Ishikawa (cell line): ENCODE results near the gene ZNF444.
A peak's percentile ranks its signal among the peaks of the same experiment; 100 is the strongest.

Experiments
- CEBPB ChIP-seq: IDR thresholded peaks from 2 replicates; pipeline ENCODE4 v1.6.1; 2012
- CREB1 ChIP-seq: IDR thresholded peaks from 2 replicates; pipeline ENCODE4 v1.6.1; 2012; ENCODE audit warnings: low read depth
- EGR1 ChIP-seq: IDR thresholded peaks from 2 replicates; pipeline ENCODE4 v1.6.1; 2012
- EP300 ChIP-seq: IDR thresholded peaks from 2 replicates; pipeline ENCODE4 v1.6.1; 2012; ENCODE audit warnings: borderline replicate concordance
- FOXM1 ChIP-seq: IDR thresholded peaks from 2 replicates; pipeline ENCODE4 v1.6.1; 2012; ENCODE audit warnings: low read depth, borderline replicate concordance
- NFIC ChIP-seq: IDR thresholded peaks from 2 replicates; pipeline ENCODE4 v1.6.1; 2012
- RAD21 ChIP-seq: IDR thresholded peaks from 2 replicates; pipeline ENCODE4 v1.6.1; 2012; ENCODE audit warnings: low read depth
- TAF1 ChIP-seq: IDR thresholded peaks from 2 replicates; pipeline ENCODE4 v1.6.1; 2012; ENCODE audit warnings: low read depth, mild to moderate bottlenecking
- TCF12 ChIP-seq: IDR thresholded peaks from 2 replicates; pipeline ENCODE4 v1.6.1; 2012; ENCODE audit warnings: low read depth
- TEAD4 ChIP-seq: IDR thresholded peaks from 2 replicates; pipeline ENCODE4 v1.6.1; 2012
- USF1 ChIP-seq: IDR thresholded peaks from 2 replicates; pipeline ENCODE4 v1.6.1; 2012
- YY1 ChIP-seq: IDR thresholded peaks from 2 replicates; pipeline ENCODE4 v1.6.1; 2012; ENCODE audit warnings: low read depth
- ZBTB7A ChIP-seq: IDR thresholded peaks from 2 replicates; pipeline ENCODE4 v1.6.1; 2012; ENCODE audit warnings: low read depth
- TF ChIP-seq, protein P1 (sequence below): IDR thresholded peaks from 2 replicates; pipeline ENCODE4 v1.6.1; 2012
- TF ChIP-seq, protein P2 (sequence below): IDR thresholded peaks from 2 replicates; pipeline ENCODE4 v1.6.1; 2012; ENCODE audit warnings: low read depth, mild to moderate bottlenecking

The ZNF444 gene

DNA sequence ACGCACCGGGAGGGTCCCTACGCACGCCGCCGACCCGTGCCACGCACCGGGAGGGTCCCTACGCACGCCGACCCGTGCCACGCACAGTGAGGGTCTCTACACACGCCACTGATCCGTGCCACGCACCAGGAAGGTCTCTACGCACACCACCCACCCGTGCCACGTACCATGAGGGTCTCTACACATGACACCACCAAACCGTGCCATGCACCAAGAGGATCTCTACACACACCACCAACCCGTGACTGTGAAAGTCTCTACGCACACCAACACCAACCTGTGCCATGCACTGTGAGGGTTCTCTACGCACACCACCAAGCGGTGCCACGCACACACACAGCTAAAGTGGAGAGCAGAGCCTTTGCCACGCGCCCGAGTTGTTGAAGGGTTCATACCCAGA lies 36.7 kb upstream of the ZNF444 start:
- no peak for TF ChIP-seq CREB1
- TF ChIP-seq TAF1: no peak
- no peak for TF ChIP-seq EP300

- TF ChIP-seq FOXM1 (no peak), EP300 (peak; percentile 38; the same call in 1 of the 2 replicates), NFIC (peak; percentile 72), USF1 (no peak), RAD21 (peak; percentile 67)
- TF ChIP-seq, protein P1, sequence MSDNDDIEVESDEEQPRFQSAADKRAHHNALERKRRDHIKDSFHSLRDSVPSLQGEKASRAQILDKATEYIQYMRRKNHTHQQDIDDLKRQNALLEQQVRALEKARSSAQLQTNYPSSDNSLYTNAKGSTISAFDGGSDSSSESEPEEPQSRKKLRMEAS: peak; percentile 92
Observed at GRCh38 chr19:56105090-56105701, 35.9 kb upstream of the ZNF444 start.

- TF ChIP-seq NFIC (no peak), ZBTB7A (no peak), FOXM1 (no peak), EP300 (no peak), RAD21 (no peak)
- TF ChIP-seq, protein P1: no peak
Observed at GRCh38 chr19:56106397-56106849, 34.7 kb upstream of the ZNF444 start.

- TF ChIP-seq RAD21: no peak
- TF ChIP-seq, protein P1: no peak
- no peak for TF ChIP-seq CEBPB
- no peak for TF ChIP-seq CREB1
- TF ChIP-seq ZBTB7A: no peak
- no peak for TF ChIP-seq TAF1
- no peak for TF ChIP-seq EP300
- TF ChIP-seq TCF12: no peak
- TF ChIP-seq FOXM1: no peak
- no peak for TF ChIP-seq EGR1
- no peak for TF ChIP-seq TEAD4
- no peak for TF ChIP-seq USF1
- no peak for TF ChIP-seq NFIC
- TF ChIP-seq, protein P2, sequence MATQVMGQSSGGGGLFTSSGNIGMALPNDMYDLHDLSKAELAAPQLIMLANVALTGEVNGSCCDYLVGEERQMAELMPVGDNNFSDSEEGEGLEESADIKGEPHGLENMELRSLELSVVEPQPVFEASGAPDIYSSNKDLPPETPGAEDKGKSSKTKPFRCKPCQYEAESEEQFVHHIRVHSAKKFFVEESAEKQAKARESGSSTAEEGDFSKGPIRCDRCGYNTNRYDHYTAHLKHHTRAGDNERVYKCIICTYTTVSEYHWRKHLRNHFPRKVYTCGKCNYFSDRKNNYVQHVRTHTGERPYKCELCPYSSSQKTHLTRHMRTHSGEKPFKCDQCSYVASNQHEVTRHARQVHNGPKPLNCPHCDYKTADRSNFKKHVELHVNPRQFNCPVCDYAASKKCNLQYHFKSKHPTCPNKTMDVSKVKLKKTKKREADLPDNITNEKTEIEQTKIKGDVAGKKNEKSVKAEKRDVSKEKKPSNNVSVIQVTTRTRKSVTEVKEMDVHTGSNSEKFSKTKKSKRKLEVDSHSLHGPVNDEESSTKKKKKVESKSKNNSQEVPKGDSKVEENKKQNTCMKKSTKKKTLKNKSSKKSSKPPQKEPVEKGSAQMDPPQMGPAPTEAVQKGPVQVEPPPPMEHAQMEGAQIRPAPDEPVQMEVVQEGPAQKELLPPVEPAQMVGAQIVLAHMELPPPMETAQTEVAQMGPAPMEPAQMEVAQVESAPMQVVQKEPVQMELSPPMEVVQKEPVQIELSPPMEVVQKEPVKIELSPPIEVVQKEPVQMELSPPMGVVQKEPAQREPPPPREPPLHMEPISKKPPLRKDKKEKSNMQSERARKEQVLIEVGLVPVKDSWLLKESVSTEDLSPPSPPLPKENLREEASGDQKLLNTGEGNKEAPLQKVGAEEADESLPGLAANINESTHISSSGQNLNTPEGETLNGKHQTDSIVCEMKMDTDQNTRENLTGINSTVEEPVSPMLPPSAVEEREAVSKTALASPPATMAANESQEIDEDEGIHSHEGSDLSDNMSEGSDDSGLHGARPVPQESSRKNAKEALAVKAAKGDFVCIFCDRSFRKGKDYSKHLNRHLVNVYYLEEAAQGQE: no peak
- no peak for TF ChIP-seq YY1
Observed at GRCh38 chr19:56106993-56107392, 34.1 kb upstream of the ZNF444 start.

- TF ChIP-seq USF1: no peak
- TF ChIP-seq CEBPB: no peak
Observed at GRCh38 chr19:56107626-56108351, 33.3 kb upstream of the ZNF444 start.

DNA sequence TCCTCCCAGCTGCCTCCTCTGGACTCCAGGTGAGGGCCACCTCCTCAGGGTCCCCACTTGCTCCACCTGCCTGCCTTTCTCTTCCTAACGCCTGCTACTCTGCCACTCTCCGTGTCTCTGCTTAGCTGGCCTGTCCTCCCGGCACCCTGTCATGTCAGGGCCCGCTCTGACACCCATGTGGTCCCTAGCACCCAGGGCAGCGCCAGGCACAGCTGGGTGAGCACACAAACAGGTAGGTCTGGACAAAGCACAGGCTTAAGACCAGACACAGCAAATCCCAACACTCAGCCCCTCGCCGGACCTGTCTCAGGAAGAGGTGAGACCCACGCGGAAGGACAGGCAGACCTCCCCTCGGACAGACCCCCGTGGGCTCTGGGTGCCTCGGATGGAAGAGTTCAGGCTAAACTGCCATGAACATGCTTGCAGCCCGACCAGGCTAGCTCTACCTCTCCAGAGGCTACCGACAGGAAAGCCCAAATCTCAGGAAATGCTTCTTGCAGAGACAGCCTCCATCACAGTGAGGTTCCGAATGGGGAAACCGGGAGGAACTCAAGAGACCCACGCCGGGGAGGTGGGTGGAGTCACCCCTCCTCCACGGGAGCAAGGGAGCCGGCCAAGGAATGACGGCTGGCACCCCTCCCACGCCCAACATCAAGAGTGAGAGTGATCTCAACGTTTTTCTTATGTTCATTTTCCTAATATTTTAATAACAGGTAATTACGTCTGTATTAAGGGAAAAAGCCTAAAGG lies 32.5 kb upstream of the ZNF444 start:
- TF ChIP-seq USF1 (no peak), EGR1 (no peak), NFIC (no peak), ZBTB7A (no peak), FOXM1 (no peak), TEAD4 (no peak), RAD21 (no peak), CEBPB (no peak), YY1 (no peak)
